GM18498 (cell line): Measurements from ENCODE around the gene KRTAP10-1.

Experiments
- ATAC-seq: cut with Tn5 transposase; IDR thresholded peaks from one replicate; pipeline ENCODE4 v1.9.1; 2021; ENCODE audit warnings: mild to moderate bottlenecking, moderate library complexity; ENCODE audit not compliant: unreplicated experiment

Gene KRTAP10-1

DNA sequence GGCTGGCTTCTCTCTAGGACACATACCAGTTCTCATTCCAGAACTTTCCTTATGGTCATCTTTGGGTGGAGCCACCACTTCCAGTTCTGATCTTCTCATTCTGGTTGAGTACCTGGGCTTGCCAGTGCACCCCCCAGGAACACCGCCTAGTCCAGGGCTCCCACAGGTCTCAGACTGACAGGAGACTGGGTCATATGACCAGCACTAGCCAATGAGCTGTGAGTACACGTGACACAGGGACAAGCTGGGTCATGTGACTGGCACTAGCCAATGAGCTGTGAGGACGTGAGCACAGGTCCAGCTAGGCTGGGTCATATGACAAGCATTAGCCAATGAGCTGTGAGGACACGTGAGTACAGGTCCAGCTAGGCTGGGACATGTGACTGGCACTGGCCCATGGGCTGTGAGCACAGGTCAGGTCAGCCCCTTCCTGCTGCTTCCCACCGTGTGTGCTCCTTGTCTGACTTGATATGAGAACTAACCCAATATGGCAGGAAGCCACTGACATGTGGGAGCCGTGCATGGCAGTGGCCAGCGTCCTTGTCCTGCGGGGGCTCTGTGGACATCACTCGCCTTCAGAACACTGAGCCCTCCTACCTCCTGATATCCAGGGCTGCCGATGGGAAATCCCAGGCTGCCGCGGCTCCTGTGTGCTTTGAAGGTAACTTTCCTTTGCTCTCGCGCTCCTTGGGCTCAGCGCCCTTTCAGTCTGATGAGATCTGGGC lies 22.7 kb downstream of the KRTAP10-1 start:
- ATAC-seq: no peak

GRCh38 chr21:44516828-44517174 lies 23.2 kb downstream of the KRTAP10-1 start:
- ATAC-seq: no peak

GRCh38 chr21:44516342-44516741 lies 23.7 kb downstream of the KRTAP10-1 start:
- no peak for ATAC-seq

- no peak for ATAC-seq
Measured at GRCh38 chr21:44515359-44516165, 24.4 kb downstream of the KRTAP10-1 start.

DNA sequence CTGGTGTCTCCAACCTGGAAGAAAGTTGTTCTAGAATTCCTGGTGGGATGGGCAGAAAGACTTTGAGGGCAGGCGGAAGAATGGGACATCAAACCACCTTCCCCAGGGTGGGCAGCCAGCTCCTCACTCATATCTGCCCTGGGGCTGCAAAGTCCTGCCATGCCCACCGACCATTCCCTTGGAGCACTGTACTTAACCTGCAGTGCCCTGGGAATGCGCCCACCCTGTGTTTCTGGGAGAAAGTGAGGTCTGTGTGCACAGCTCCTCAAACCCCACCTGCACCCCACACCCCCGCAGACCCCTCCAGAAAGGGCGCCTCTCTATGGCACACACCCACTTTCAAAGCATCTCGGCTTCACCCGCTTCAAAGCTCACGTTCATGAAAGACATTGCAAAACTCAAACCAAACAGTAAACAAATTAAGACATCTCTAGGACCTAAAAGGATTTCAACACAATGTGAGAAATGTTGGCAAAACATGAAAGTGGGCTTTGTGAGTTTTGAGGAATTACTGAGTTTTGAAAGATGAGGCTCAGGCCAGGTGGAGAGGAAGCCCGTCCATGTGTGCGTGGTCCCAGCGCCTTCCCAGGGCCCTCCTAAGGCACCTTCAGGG lies 25.1 kb downstream of the KRTAP10-1 start:
- no peak for ATAC-seq

GRCh38 chr21:44514218-44514520 lies 25.8 kb downstream of the KRTAP10-1 start:
- no peak for ATAC-seq

DNA sequence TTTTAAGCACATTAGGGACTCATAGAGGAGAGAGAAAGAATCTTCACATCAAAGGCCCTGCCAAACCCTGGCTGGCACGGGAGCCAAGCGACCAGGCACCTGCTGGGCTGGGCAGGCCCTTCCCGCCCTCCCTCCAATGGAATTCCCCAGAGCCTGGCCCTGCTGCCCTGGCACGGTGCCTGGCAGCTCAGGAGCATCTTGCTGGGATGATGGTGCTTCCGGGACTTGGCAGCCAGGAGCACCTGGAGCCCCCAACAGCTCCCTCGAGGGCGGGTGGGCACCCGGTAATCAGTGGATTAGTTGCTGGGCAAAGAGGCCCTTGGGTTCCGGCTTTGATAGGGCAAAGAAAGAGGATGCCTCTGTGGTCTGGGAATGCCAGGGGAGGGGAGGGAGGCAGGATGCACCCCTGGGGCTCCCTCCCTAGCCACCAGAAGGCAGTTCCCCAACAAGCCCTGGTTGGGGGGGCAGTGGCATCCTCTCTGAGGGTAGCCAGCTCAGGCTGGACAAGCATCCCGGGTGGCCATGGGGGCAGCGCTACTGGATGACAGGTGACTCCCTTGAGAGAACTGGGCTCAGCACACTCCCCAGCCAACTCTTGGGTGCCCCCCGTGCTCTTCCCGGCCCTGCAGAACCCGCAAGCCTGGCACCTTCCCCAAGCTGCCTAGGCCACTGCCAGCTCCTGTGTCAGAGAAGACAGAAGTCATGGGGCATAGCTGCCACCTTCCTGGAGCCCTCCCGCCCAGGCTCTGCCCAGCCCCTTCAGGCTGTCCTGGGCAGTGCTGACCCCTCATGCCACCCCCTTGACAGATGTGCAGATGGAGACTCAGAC lies 26.4 kb downstream of the KRTAP10-1 start:
- no peak for ATAC-seq

DNA sequence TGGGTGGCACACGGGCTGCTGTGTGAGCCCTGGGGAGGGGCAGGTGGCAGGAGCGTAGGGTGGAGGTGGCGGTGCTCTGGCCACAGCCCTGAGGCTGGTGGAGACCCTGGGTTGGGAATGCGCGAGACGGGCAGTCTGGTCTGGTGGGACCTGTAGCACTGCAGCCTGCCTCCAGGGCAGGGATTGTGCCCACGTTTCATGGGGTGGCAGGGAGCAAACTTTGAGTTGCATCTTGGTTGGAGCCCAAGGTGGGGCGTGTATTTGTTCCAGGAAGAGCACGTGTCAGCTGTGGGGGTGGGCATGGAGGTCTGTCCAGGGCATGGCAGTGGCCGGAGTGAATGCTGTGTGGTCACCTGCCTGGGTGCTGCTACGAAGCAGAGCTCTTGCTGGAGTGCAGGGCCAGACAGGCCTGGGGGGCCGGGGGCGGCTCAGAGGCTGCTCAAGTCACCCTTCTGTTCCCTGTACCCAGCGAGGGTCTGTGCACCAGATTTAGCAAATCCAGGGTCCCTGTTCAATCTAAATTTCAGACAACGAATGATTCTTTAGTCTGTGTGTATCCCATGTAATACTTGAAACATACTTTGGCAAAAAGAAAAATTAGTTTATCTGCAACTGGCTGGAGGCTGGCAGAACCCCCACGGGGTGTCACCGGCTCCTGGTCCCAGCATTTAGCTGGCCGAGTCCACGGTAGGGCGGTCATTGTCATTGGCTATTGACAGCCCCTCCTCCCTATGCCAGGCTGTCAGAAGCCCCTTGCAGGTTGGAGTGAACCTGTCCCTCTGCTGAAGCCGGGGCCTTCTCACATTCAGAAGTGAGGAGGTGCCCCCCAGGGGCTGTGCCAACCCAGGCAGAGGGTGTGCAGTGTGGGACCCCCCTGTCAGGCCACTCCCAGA lies 27.3 kb downstream of the KRTAP10-1 start:
- no peak for ATAC-seq

DNA sequence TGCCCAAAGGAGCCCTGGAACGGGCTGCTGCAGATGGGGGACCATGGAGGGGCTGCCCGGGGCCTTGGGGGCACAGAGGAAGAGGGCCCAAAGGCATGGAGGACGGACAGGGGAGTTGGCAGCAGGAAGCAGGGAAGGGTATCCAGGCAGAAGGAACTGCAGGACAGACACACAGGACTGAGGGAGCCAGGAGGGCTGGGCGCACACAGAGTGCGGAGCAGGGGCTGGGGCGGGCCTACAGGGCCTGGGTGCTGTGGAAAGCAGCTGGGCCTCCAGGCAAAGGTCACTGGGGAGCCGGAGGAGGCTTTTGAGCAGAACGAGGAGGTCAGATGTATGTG lies 28.1 kb downstream of the KRTAP10-1 start:
- ATAC-seq: no peak

DNA sequence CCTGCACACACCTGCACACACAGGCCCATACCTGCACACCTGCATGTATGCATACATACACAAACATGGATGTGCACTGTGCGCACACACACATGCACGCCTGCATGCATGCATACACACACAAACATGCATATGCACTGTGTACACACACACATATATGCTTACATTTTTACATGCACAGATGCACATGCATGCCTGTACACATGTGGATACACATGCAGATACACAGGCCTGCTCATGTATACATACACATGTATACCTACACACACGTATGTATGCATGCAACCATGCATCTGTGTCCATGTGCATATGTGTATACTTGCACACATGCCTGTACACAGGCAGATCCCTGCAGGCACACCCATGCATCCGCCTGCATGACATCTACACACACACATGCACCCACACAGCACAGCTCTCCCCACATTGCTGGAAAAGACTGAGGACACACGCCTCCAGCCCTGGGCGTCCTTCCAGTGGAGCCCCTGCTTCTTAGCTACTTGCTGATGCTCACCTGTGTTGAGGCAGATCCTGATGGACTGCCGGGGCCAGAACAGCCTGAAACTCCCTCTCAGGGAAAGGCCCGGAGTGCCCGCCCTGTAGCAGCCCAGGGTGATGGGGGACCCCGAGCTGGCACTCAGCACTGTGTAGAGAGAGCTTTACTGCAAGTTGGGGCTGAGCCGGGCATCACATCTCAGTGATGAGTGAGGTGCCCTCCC lies 28.6 kb downstream of the KRTAP10-1 start:
- ATAC-seq: no peak

DNA sequence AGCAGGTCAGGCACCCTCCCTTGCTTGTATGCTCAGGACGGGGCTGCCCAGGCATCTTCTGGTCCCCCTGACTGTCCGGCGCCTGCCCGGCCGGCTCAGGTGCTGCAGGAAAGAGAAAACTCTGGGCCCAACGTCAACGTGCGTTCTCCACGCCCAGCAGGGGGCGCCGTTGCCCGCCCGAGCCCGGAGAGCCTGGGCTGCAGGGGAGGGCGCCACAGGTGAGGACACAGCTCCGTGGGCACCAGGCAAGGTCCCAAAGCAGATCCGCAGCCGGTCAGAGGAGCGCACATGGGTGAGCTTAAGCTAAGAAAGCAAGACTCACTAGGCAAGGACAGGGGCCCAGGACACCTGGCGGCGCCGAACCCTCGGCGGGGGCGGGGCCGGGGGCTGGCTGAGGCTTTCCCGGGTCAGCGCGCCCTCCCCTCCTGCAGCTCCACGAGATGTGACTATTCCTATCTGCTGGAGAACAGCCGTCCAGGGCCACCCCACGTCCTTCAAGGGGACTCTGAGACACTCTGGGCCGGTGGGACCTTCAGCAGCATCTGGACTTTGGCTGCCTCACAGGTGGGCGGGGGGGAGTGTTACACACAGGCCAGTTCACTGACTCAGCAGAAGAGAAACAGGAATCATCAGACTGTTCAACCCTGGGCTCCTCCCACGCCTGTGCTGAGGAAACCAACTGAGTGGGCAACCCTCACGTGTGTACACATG lies 29.3 kb downstream of the KRTAP10-1 start:
- no peak for ATAC-seq

GRCh38 chr21:44510109-44510507 lies 29.9 kb downstream of the KRTAP10-1 start:
- no peak for ATAC-seq

- no peak for ATAC-seq
Measured at GRCh38 chr21:44509539-44509938, 30.5 kb downstream of the KRTAP10-1 start.

DNA sequence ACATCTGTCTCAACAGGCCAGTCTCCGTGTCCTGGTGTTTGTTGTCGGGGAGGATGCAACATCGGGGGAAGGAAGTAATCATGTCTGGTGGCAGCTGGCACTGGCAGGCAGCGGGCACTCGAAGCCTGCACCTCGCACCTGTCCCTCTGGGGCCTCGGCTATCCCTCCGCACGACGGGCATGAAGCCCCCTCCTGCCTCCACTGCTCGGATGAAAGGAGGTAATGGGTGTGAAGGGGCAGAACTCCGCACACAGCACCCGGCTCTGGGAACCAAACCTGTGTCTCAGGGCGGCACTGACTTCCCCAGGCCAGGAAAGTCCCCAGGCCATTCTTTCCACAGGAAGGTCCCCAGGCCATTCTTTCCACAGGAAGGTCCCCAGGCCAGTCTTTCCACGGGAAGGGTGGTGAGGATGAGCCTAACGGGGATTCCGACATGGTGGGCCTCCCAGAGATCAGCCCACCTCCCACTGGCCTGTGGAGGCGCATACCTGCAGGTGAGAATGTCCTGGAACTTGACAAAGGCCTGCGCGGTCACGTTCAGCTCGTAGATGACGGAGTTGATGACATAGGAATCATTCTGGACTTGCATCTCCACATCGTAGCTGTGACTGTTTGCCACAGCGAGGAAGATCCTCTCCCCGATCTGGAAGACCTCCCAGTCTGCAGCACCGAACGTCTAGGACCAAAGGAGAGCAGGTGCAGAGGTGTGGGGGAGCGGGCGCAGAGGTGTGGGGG lies 31.1 kb downstream of the KRTAP10-1 start:
- no peak for ATAC-seq

GRCh38 chr21:44508426-44508710 lies 31.6 kb downstream of the KRTAP10-1 start:
- no peak for ATAC-seq

DNA sequence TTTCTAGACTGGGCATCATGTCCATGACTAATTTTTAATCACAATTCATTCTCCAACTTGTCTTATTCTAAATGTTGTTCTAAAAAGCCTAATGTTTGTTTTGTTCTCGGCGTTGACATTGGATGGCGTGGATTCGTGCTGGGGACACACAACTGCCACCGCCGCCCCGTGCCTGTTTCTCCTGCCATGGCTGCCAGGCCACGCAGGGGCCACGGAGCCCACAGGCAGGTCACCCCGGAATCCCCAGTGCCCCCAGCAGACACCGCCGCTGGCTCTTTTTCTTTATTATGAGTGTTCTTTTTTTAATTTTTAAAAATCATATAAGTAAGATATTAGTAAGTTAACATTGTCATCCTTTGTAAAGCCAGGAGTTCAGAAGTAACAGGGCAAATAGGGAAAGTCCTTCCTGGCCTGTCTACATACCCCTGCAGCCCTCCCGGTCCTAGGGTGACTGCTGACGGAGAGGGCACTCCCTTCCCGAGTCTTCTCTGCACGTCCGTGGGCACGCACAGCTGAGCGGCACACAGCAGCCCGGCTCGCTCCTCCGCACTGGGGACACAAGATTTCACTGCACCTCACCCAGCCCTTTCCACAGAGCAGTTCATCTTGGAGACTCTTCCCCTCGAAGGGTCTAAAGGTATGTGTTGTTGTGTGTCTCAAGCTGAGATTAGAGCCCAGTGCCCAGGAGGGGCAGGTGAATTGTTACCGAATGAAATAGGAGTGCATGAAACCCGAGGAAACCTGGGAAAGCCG lies 32.1 kb downstream of the KRTAP10-1 start:
- no peak for ATAC-seq

- ATAC-seq: no peak
Measured at GRCh38 chr21:44506279-44507255, 33.4 kb downstream of the KRTAP10-1 start.
